Neural progenitor cell (in vitro differentiated cells): ENCODE measurements around the gene TMEM121B. TPM values are rescaled to one million over a fixed set of nuclear protein-coding genes. Genes with fewer than 3 reads are reported as not detected.
A peak's percentile ranks its signal among the peaks of the same experiment; 100 is the strongest.

Experiments
- DNase-seq: peaks from one replicate; pipeline ENCODE4 v3.0.0-alpha.2; 2016; ENCODE audit warnings: low spot score
- H2AFZ ChIP-seq: fragments of 200-600 bp; sonication (generic); replicated peaks from 2 replicates; pipeline ENCODE4 v1.6.1; 2016; ENCODE audit warnings: antibody characterized with exemption
- H3F3A ChIP-seq: fragments of 200-600 bp; sonication (generic); 2 replicates; pipeline ENCODE4 v1.6.1; 2016; ENCODE audit warnings: antibody characterized with exemption, low read depth
- H3K27ac ChIP-seq: fragments of 200-600 bp; sonication (generic); 2 replicates; pipeline ENCODE4 v1.5.1; 2016; ENCODE audit warnings: mild to moderate bottlenecking
- H3K27me3 ChIP-seq: fragments of 200-600 bp; sonication (generic); 2 replicates; pipeline ENCODE4 v1.6.1; 2016; ENCODE audit warnings: mild to moderate bottlenecking, moderate library complexity
- H3K36me3 ChIP-seq: fragments of 200-600 bp; sonication (generic); 2 replicates; pipeline ENCODE4 v1.5.1; 2016
- H3K4me1 ChIP-seq: fragments of 200-600 bp; sonication (generic); 2 replicates; pipeline ENCODE4 v1.6.1; 2016; ENCODE audit warnings: mixed run types
- H3K4me2 ChIP-seq: fragments of 200-600 bp; sonication (generic); 2 replicates; pipeline ENCODE4 v1.6.1; 2016
- H3K4me3 ChIP-seq: fragments of 200-600 bp; sonication (generic); 2 replicates; pipeline ENCODE4 v1.5.1; 2016
- H3K79me2 ChIP-seq: fragments of 200-600 bp; sonication (generic); 2 replicates; pipeline ENCODE4 v1.6.1; 2016; ENCODE audit warnings: low read depth
- H3K9ac ChIP-seq: fragments of 200-600 bp; sonication (generic); 2 replicates; pipeline ENCODE4 v1.6.1; 2016
- H3K9me3 ChIP-seq: fragments of 200-600 bp; sonication (generic); 2 replicates; pipeline ENCODE4 v1.5.1; 2016; ENCODE audit warnings: low read depth
- H4K20me1 ChIP-seq: fragments of 200-600 bp; sonication (generic); 2 replicates; pipeline ENCODE4 v1.6.1; 2016; ENCODE audit warnings: low read depth
- H3K27ac Mint-ChIP-seq: 3 replicates; pipeline ENCODE4 v1.8.0; 2021; ENCODE audit warnings: mixed read lengths
- H3K27me3 Mint-ChIP-seq: 2 replicates; pipeline ENCODE4 v1.8.0; 2022; ENCODE audit warnings: low read depth, mild to moderate bottlenecking, inconsistent platforms, moderate library complexity, mixed read lengths; ENCODE audit not compliant: insufficient read depth
- H3K36me3 Mint-ChIP-seq: 3 replicates; pipeline ENCODE4 v1.8.0; 2021; ENCODE audit warnings: mixed read lengths
- H3K4me1 Mint-ChIP-seq: 3 replicates; pipeline ENCODE4 v1.8.0; 2021; ENCODE audit warnings: mixed read lengths
- H3K4me3 Mint-ChIP-seq: 3 replicates; pipeline ENCODE4 v1.8.0; 2021; ENCODE audit warnings: mild to moderate bottlenecking, moderate library complexity, mixed read lengths
- H3K9me3 Mint-ChIP-seq: 3 replicates; pipeline ENCODE4 v1.8.0; 2020; ENCODE audit warnings: mixed read lengths
- EZH2 ChIP-seq: fragments of 200-600 bp; sonication (generic); IDR thresholded peaks from 2 replicates; pipeline ENCODE4 v1.6.1; 2017; ENCODE audit warnings: antibody characterized with exemption, mild to moderate bottlenecking, moderate library complexity
- EZH2phosphoT487 ChIP-seq: fragments of 200-600 bp; sonication (generic); IDR thresholded peaks from 2 replicates; pipeline ENCODE4 v1.6.1; 2017; ENCODE audit warnings: antibody characterized with exemption
- total RNA-seq: library from RNA; depleted of rRNA; stranded (reverse); fragments of >200 nt; gene quantifications from 2 replicates; pipeline ENCODE4 v1.2.3, GENCODE V29; 2015; ENCODE audit warnings: low replicate concordance
- TF ChIP-seq, protein P1 (sequence below): fragments of 200-600 bp; sonication (generic); IDR thresholded peaks from 2 replicates; pipeline ENCODE4 v1.5.1; 2017; ENCODE audit warnings: antibody characterized with exemption, mild to moderate bottlenecking

Gene TMEM121B
- total RNA-seq, 1 donor from 2014 or later, result 2.8 TPM

GRCh38 chr22:17162731-17163130 lies 41.6 kb upstream of the TMEM121B start:
- Mint-ChIP-seq H3K27ac (no peak overlapping the region), H3K9me3 (no peaks in the 10 kb centered on the region), H3K4me1 (peaks cover 12% of the 10 kb centered on the region), H3K27me3 (no peaks in the 10 kb centered on the region), H3K36me3 (peaks cover 3% of the 10 kb centered on the region), H3K4me3 (no peak overlapping the region)
- H3K9ac ChIP-seq, result no peak overlapping the region
- no peaks in the 10 kb centered on the region for H3K36me3 ChIP-seq
- no peak for DNase-seq
- H4K20me1 ChIP-seq, result peaks cover 7% of the 10 kb centered on the region
- H3K27ac ChIP-seq, result no peak overlapping the region
- H3K79me2 ChIP-seq, result peaks cover 7% of the 10 kb centered on the region
- peaks cover 8% of the 10 kb centered on the region for H3K4me1 ChIP-seq
- TF ChIP-seq EZH2 (no peak), EZH2phosphoT487 (no peak)
- TF ChIP-seq, protein P1, sequence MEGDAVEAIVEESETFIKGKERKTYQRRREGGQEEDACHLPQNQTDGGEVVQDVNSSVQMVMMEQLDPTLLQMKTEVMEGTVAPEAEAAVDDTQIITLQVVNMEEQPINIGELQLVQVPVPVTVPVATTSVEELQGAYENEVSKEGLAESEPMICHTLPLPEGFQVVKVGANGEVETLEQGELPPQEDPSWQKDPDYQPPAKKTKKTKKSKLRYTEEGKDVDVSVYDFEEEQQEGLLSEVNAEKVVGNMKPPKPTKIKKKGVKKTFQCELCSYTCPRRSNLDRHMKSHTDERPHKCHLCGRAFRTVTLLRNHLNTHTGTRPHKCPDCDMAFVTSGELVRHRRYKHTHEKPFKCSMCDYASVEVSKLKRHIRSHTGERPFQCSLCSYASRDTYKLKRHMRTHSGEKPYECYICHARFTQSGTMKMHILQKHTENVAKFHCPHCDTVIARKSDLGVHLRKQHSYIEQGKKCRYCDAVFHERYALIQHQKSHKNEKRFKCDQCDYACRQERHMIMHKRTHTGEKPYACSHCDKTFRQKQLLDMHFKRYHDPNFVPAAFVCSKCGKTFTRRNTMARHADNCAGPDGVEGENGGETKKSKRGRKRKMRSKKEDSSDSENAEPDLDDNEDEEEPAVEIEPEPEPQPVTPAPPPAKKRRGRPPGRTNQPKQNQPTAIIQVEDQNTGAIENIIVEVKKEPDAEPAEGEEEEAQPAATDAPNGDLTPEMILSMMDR, result no peak
- H3K9me3 ChIP-seq, result no peaks in the 10 kb centered on the region
- no peaks in the 10 kb centered on the region for H3K27me3 ChIP-seq
- peaks cover 13% of the 10 kb centered on the region for H3F3A ChIP-seq
- H3K4me3 ChIP-seq, result no peak overlapping the region
- no peak overlapping the region for H2AFZ ChIP-seq
- no peak overlapping the region for H3K4me2 ChIP-seq

- Mint-ChIP-seq H3K9me3 (no peaks in the 10 kb centered on the region), H3K4me1 (peaks cover 14% of the 10 kb centered on the region), H3K27me3 (no peaks in the 10 kb centered on the region), H3K27ac (no peak overlapping the region), H3K4me3 (no peak overlapping the region), H3K36me3 (peaks cover 3% of the 10 kb centered on the region)
- Histone ChIP-seq H3K9me3 (no peaks in the 10 kb centered on the region), H3K9ac (no peak overlapping the region), H3K79me2 (peaks cover 15% of the 10 kb centered on the region), H3K27ac (no peak overlapping the region), H3K4me1 (peaks cover 13% of the 10 kb centered on the region), H3K36me3 (no peaks in the 10 kb centered on the region), H2AFZ (no peak overlapping the region), H3F3A (peaks cover 19% of the 10 kb centered on the region), H3K4me3 (no peak overlapping the region), H3K27me3 (no peaks in the 10 kb centered on the region), H3K4me2 (no peak overlapping the region), H4K20me1 (peaks cover 14% of the 10 kb centered on the region)
- no peak for DNase-seq
- TF ChIP-seq, protein P1, result no peak
- TF ChIP-seq EZH2phosphoT487 (no peak), EZH2 (no peak)
Measured at GRCh38 chr22:17161991-17162390, 40.8 kb upstream of the TMEM121B start.

DNA sequence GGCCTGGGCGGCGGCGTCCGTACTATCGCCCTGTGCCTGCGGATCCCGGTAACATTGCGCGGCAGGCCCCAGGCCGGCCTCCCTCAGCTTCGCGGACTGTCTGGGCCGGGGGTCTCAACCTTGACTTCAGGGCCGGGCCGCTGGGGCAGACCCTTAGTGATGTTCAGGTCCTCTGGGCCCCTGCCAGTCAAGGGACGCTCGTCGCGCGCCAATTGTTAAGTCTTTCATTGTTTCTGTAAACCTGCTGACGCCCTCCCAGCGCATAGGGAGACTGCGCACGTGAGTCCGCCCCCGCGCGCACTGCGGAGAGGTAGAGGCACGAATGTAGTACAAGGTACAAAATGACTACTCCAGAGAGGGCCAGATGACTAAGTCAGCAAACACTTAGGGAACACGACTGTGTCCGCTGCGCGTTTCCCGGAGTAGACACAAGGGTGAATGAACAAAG lies 38.4 kb upstream of the TMEM121B start:
- H3K27me3 ChIP-seq, result no peaks in the 10 kb centered on the region

More for the DNA sequence above, 38.4 kb upstream of the TMEM121B start:
- no peaks in the 10 kb centered on the region for H3K9me3 ChIP-seq
- peak overlapping the region; percentile 71 for H3K4me3 ChIP-seq
- no peaks in the 10 kb centered on the region for H3K36me3 ChIP-seq
- H4K20me1 ChIP-seq, result peaks cover 39% of the 10 kb centered on the region
- H3F3A ChIP-seq, result peaks cover 19% of the 10 kb centered on the region
- peaks cover 13% of the 10 kb centered on the region for H3K4me1 ChIP-seq
- peaks cover 39% of the 10 kb centered on the region for H3K79me2 ChIP-seq
- no peak overlapping the region for H3K27ac ChIP-seq
- H3K4me1 Mint-ChIP-seq, result peaks cover 20% of the 10 kb centered on the region
- H2AFZ ChIP-seq, result peak overlapping the region; percentile 16
- no peaks in the 10 kb centered on the region for H3K27me3 Mint-ChIP-seq
- H3K9ac ChIP-seq, result no peak overlapping the region
- H3K36me3 Mint-ChIP-seq, result peaks cover 4% of the 10 kb centered on the region
- peak overlapping the region; percentile 89 for H3K4me2 ChIP-seq
- no peak overlapping the region for H3K27ac Mint-ChIP-seq
- no peaks in the 10 kb centered on the region for H3K9me3 Mint-ChIP-seq
- peak overlapping the region; percentile 91 for H3K4me3 Mint-ChIP-seq
- peak; percentile 50 for DNase-seq
- TF ChIP-seq, protein P1, result no peak
- TF ChIP-seq EZH2, result no peak
- no peak for TF ChIP-seq EZH2phosphoT487
